ENCODE measurements around the gene NDUFS3. TPM values are rescaled to one million over a fixed set of nuclear protein-coding genes. Genes with fewer than 3 reads are reported as not detected.

The NDUFS3 gene
- total RNA-seq, 1 donor from 2014 or later: 148 TPM

DNA sequence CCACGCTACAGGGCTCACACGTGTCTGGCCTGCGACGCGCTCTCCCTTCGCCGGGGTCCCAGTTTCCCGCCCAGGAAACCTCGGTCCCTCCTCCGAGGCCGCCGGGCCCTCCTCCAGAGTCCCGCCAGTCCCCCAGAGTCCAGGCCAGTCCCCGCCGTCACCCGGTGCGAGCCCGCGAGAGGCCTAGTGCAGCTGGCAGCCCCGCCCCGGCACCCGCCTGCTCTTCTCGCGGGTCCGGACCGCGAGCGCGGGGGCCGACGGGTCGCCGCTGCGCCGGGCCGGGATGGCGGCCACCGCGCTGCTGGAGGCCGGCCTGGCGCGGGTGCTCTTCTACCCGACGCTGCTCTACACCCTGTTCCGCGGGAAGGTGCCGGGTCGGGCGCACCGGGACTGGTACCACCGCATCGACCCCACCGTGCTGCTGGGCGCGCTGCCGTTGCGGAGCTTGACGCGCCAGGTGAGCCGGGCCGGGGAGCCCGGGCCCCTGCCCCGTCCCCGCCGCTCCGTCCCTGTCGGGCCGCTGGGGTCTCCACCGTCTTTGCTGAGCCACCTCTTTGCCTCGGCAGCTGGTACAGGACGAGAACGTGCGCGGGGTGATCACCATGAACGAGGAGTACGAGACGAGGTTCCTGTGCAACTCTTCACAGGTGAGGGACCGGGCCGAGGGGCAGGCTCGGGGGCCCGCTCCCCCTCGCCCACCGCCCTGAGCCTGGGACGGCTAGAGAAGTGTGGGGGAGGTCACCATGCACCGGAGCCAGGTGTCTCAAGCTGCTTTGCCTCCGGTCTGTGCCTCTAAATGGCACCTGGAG, 13.3 kb upstream of the NDUFS3 start, which contains the start of gene PTPMT1:
PTPMT1 (plus strand) TSS at position 260 of the 809 bp plus-strand sequence; CDS start at position 284, 24 bp downstream.
- intact Hi-C loops (cut with micrococcal nuclease): loop anchor here (1.0 kb wide), 2 partner anchors 12 to 13 kb away; partner anchors contain the start of genes CELF1 and KBTBD4
- peak; percentile 60 for DNase-seq (ENCODE audit: low spot score)

DNA sequence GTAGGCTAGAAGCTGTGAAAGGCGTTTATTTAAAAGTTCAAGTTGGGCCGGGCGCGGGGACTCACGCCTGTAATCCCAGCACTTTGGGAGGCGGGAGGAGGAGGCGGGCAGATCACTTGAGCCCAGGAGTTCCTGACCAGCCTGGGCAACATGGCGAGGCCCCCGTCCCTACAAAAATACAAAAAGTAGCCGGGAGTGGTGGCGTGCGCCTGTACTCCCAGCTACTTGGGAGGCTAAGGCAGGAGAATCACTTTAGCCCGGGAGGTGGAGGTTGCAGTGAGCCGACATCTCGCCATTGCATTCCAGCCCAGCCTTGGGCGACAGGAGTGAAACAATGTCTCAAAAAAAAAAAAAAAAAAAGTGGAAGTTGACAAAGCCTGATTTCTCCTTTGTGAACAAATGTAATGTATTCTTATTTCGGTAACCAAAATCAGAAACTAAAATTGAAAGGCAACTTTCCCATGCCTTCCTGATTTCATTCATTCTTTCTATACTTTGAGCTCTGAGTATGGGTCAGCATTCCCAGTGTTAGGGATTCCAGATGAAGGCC, 12.7 kb upstream of the NDUFS3 start:
- Mint-ChIP-seq H3K36me3 (ENCODE audit: low read depth) (peaks cover 14% of the 10 kb centered on the region), H3K27me3 (ENCODE audit: insufficient read depth) (no peaks in the 10 kb centered on the region), H3K9me3 (no peaks in the 10 kb centered on the region), H3K4me1 (ENCODE audit: low read depth) (peaks cover 21% of the 10 kb centered on the region), H3K27ac (peak overlapping the region; percentile 74), H3K4me3 (peak overlapping the region; percentile 86)
- intact Hi-C loops (cut with micrococcal nuclease): no loop called here
- DNase-seq (ENCODE audit: low spot score): no peak

More for the DNA sequence above, 13.3 kb upstream of the NDUFS3 start, which contains the start of gene PTPMT1:
- H3K27ac Mint-ChIP-seq: peak within 1 kb of the TSS; percentile 74
- no peaks in the 10 kb centered on the region for H3K9me3 Mint-ChIP-seq
- H3K4me1 Mint-ChIP-seq (ENCODE audit: low read depth): peaks cover 21% of the 10 kb centered on the region
- H3K4me3 Mint-ChIP-seq: peak within 1 kb of the TSS; percentile 86
- H3K36me3 Mint-ChIP-seq (ENCODE audit: low read depth): peaks cover 12% of the 10 kb centered on the region
- H3K27me3 Mint-ChIP-seq (ENCODE audit: insufficient read depth): no peaks in the 10 kb centered on the region

DNA sequence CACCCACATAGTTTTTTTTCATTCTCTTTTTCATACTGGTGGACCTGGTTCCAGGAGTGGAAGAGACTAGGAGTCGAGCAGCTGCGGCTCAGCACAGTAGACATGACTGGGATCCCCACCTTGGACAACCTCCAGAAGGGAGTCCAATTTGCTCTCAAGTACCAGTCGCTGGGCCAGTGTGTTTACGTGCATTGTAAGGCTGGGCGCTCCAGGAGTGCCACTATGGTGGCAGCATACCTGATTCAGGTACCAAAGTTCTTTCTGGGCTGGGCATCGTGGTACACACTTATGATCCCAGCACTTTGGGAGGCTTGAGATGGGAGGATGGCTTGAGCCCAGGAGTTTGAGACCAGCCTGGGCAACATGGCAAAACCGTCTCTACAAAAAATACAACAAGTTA, 9.2 kb upstream of the NDUFS3 start:
- no peaks in the 10 kb centered on the region for H3K27me3 Mint-ChIP-seq (ENCODE audit: insufficient read depth)
- H3K27ac Mint-ChIP-seq: no peak overlapping the region
- no peaks in the 10 kb centered on the region for H3K9me3 Mint-ChIP-seq
- H3K36me3 Mint-ChIP-seq (ENCODE audit: low read depth): peaks cover 31% of the 10 kb centered on the region
- DNase-seq (ENCODE audit: low spot score): no peak
- no peak overlapping the region for H3K4me3 Mint-ChIP-seq
- peaks cover 14% of the 10 kb centered on the region for H3K4me1 Mint-ChIP-seq (ENCODE audit: low read depth)
- intact Hi-C loops (cut with micrococcal nuclease): no loop called here

DNA sequence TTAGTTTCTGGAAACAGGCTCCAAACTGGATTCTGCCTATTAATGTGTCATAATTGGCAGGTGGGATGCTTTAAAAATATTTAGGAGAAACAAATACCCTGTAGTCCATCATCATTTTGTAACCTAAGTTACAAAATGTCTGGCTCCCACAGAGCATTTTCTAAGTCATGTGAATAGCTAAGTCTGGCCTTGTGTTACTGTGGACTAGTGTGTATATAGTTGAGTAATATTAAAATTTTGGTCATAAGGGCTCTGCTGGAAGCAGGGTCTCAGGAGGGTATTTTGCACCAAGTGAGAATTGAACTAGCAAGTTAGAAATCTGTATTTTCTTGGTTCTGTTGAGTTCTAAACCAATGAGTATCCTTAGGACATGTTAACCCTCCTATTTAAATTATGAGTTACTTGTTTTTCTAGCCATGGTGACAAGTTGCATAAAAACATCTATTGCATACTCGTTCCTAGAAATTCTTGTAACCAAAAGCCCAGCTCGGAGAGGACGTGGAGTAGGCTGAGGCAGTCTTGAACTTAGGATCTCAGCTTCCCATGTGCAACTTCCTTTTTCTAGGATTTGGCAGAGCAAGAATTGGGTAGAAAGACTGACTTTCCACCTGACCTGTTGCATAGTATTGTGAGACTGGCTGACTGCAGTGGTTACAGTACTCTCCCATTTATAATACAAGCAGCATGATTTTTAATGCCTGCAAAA, 8.1 kb upstream of the NDUFS3 start:
- Mint-ChIP-seq H3K4me3 (no peak overlapping the region), H3K27ac (no peak overlapping the region), H3K27me3 (ENCODE audit: insufficient read depth) (no peaks in the 10 kb centered on the region), H3K9me3 (no peaks in the 10 kb centered on the region), H3K4me1 (ENCODE audit: low read depth) (peaks cover 10% of the 10 kb centered on the region), H3K36me3 (ENCODE audit: low read depth) (peaks cover 31% of the 10 kb centered on the region)
- no peak for DNase-seq (ENCODE audit: low spot score)
- intact Hi-C loops (cut with micrococcal nuclease): no loop called here

DNA sequence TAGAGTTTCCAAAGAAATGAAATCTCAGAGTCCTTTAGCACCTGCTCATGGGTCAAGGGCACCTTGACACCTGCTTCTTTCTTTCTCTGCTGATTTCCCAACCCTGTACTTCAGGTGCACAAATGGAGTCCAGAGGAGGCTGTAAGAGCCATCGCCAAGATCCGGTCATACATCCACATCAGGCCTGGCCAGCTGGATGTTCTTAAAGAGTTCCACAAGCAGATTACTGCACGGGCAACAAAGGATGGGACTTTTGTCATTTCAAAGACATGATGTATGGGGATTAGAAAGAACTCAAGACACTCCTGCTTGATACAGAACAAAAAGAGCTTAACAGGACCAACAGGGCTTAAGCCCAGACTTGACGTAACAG, 7.5 kb upstream of the NDUFS3 start:
- Mint-ChIP-seq H3K9me3 (no peaks in the 10 kb centered on the region), H3K4me1 (ENCODE audit: low read depth) (peaks cover 6% of the 10 kb centered on the region), H3K4me3 (no peak overlapping the region), H3K27me3 (ENCODE audit: insufficient read depth) (no peaks in the 10 kb centered on the region), H3K36me3 (ENCODE audit: low read depth) (peaks cover 29% of the 10 kb centered on the region), H3K27ac (no peak overlapping the region)
- intact Hi-C loops (cut with micrococcal nuclease): no loop called here
- DNase-seq (ENCODE audit: low spot score): no peak

DNA sequence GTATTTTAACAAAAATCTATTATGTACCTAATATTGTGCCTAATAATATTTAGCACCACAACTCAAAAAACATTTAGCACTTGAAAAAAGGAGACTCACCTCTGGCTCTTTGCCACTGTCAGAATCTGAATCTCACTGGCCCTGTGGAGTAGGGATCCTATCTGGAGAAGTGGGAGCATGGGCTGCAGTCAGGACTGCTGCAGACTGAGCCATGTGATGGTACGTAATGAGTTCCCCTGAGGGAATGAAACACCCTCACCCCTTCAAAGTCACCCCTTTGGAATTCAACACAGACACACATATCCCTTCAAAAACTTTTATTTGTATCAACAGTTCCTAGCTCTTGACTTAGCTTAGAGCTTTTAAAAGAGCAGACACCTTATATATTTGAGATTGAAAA, 7.0 kb upstream of the NDUFS3 start:
- intact Hi-C loops (cut with micrococcal nuclease): no loop called here
- Mint-ChIP-seq H3K36me3 (ENCODE audit: low read depth) (peaks cover 24% of the 10 kb centered on the region), H3K27ac (no peak overlapping the region), H3K4me3 (no peak overlapping the region), H3K9me3 (no peaks in the 10 kb centered on the region), H3K4me1 (ENCODE audit: low read depth) (peaks cover 2% of the 10 kb centered on the region), H3K27me3 (ENCODE audit: insufficient read depth) (no peaks in the 10 kb centered on the region)
- no peak for DNase-seq (ENCODE audit: low spot score)

DNA sequence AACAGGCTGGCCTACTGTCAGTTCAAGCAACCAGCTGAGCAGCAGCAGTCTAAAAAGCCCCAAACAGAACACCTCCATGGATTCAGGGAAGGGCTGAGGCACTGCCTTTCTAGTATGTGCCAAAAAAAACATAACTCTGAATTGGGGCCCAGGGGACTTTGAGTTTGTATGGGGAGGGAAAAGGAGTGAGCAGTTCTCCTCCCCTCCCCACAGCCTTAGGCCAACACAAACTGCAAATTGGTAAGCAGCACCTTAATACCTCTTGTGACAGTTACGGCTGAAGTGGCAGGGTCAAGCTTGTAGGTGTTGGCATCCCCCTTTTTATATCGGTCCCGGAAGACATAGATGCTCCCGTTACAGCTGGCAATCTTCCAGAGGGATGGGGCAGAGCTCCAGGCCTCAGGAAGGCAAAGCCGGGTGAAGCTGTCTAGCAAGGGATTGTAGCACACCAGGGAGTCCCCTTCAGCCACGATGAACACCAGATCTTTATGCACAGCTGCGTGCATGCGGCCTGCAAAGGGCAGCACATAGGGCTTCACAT, 6.1 kb upstream of the NDUFS3 start:
- H3K36me3 Mint-ChIP-seq (ENCODE audit: low read depth): peaks cover 29% of the 10 kb centered on the region
- H3K9me3 Mint-ChIP-seq: no peaks in the 10 kb centered on the region
- H3K27ac Mint-ChIP-seq: no peak overlapping the region
- intact Hi-C loops (cut with micrococcal nuclease): no loop called here
- no peak for DNase-seq (ENCODE audit: low spot score)
- no peaks in the 10 kb centered on the region for H3K27me3 Mint-ChIP-seq (ENCODE audit: insufficient read depth)
- peaks cover 9% of the 10 kb centered on the region for H3K4me1 Mint-ChIP-seq (ENCODE audit: low read depth)
- no peak overlapping the region for H3K4me3 Mint-ChIP-seq

DNA sequence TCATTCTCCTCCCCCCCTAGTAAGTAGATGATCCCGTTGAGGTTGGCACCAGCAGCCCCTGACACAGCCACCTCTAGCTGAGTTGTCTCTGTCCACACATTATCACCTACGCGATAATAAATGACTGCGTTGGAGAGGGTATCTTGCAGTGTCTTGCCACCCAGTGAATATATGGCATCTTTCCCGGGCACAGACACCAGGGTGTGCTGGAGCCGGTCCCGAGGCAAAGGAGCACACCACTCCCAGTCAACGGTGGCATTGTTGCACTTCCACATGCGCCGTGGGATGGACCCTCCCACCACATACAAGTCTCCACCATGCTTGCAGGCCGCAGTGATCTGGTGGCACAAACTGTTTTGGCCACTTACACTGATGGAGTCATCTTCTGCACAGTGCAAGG, 5.6 kb upstream of the NDUFS3 start:
- Mint-ChIP-seq H3K27ac (no peak overlapping the region), H3K27me3 (ENCODE audit: insufficient read depth) (no peaks in the 10 kb centered on the region), H3K4me1 (ENCODE audit: low read depth) (peaks cover 14% of the 10 kb centered on the region), H3K36me3 (ENCODE audit: low read depth) (peaks cover 29% of the 10 kb centered on the region), H3K4me3 (no peak overlapping the region), H3K9me3 (no peaks in the 10 kb centered on the region)
- intact Hi-C loops (cut with micrococcal nuclease): no loop called here
- no peak for DNase-seq (ENCODE audit: low spot score)

DNA sequence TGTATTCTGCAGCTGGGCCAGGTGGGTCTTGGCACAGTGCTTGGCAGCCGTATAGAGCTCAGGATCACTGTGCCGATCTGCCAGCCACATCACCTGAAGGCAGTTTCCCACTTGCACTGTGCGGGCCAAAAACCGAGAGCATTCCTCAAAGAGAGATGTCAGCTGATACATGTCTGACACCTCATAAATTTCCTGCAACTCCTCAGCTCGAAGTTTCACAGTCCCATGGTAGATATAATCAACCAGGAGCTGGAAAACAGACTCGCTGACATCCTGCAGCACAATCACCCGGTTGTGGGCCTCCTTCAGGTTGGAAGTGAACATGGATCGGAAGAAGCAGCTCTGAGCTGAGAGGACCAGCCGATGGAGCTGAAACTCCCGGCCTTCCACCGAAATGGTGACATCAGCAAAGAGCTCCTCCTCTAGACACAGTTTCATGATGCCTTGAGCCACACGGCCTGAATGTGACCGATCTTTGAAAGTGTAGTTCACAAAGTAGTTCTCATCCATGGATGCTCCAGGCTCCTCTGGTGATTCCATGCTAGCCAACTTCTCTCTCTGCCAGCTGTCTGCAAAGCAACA, 1.3 kb upstream of the NDUFS3 start:
- intact Hi-C loops (cut with micrococcal nuclease): loop anchor here (1.0 to 5.0 kb wide), 7 partner anchors 12 to 640 kb away; partner anchors contain the start of genes AGBL2, CSTPP1, FNBP4 and PTPMT1
- no peak for DNase-seq (ENCODE audit: low spot score)
- Mint-ChIP-seq H3K27ac (no peak overlapping the region), H3K4me1 (ENCODE audit: low read depth) (peaks cover 35% of the 10 kb centered on the region), H3K36me3 (ENCODE audit: low read depth) (peaks cover 41% of the 10 kb centered on the region), H3K27me3 (ENCODE audit: insufficient read depth) (no peaks in the 10 kb centered on the region), H3K4me3 (peak overlapping the region; percentile 96), H3K9me3 (no peaks in the 10 kb centered on the region)

DNA sequence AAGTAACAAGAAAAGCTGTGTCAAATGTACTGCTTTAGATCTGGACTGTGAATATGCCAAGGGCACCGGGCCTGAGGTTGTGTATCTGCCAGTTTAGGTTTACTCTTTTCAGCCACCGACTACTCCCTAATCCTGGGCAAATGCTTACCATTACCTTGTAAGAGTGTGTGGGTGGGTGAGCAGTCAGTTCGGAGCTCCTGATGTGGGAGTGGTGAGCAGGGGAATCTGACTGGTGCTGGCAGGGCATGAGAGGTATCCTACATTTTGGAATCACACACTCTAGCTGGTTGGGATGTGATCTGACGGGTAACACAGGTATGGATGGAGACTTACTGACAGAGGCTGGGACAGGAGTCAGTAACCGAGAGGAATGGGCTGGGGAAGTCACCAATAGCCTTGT, 5.0 kb downstream of the NDUFS3 start:
- intact Hi-C loops (cut with micrococcal nuclease): no loop called here
- H3K27me3 Mint-ChIP-seq (ENCODE audit: insufficient read depth): no peaks in the 10 kb centered on the region
- H3K4me3 Mint-ChIP-seq: no peak overlapping the region
- no peak for DNase-seq (ENCODE audit: low spot score)
- H3K4me1 Mint-ChIP-seq (ENCODE audit: low read depth): peaks cover 18% of the 10 kb centered on the region
- no peaks in the 10 kb centered on the region for H3K9me3 Mint-ChIP-seq
- H3K36me3 Mint-ChIP-seq (ENCODE audit: low read depth): peaks cover 32% of the 10 kb centered on the region
- no peak overlapping the region for H3K27ac Mint-ChIP-seq

DNA sequence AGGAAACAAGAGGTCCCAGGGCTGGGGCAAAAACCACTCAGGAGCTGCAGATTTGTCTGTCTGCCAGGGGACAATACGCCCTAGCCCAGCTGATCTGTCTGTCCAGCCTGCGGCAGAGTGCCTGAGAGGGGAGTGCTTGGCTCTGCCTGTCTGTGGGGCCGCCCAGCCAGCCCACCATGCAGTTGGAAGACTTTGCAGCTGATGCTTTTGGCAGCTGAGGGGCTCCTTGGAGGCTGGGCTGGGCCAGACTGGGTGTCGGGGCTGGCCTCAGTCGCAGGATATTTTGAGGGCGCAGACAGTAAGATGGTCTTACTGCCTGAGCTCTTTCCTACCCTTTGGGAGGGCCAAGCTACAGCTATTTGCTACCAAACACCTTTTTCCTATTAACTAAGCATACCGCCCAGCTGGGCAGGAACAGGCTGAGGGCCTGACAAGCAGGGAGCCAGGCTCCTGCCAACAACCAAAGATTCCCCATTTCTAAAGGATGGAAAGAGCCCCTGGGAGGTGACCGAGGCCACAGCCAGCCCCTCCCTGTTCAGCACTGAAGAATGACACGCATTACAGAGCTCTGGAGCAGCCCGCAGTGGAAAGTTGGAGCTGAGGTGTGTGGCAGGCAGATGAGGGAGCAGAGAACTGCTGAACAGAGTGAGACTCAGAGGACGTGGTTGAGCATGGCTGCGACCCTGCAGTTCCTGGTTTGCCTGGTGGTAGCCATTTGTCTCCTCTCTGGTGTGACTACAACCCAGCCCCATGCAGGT, 7.4 kb downstream of the NDUFS3 start, which contains the start of gene FAM180B:
FAM180B (plus strand) TSS at position 581 of the 758 bp plus-strand sequence; CDS start at position 672, 91 bp downstream.
- Mint-ChIP-seq H3K9me3 (no peaks in the 10 kb centered on the region), H3K27me3 (ENCODE audit: insufficient read depth) (no peaks in the 10 kb centered on the region), H3K4me3 (no peak within 1 kb of the TSS), H3K4me1 (ENCODE audit: low read depth) (no peaks in the 10 kb centered on the region), H3K27ac (no peak within 1 kb of the TSS), H3K36me3 (ENCODE audit: low read depth) (peaks cover 22% of the 10 kb centered on the region)
- intact Hi-C loops (cut with micrococcal nuclease): no loop called here
- no peak for DNase-seq (ENCODE audit: low spot score)
